Neural progenitor cell (in vitro differentiated cells): ENCODE measurements around the gene CDC37L1.

Experiments used
- EZH2phosphoT487 ChIP-seq: fragments of 200-600 bp; sonication (generic); IDR thresholded peaks from 2 replicates; pipeline ENCODE4 v1.6.1; 2017; ENCODE audit warnings: antibody characterized with exemption
- TF ChIP-seq, protein P1 (sequence below): fragments of 200-600 bp; sonication (generic); IDR thresholded peaks from 2 replicates; pipeline ENCODE4 v1.5.1; 2017; ENCODE audit warnings: antibody characterized with exemption, mild to moderate bottlenecking

DNA sequence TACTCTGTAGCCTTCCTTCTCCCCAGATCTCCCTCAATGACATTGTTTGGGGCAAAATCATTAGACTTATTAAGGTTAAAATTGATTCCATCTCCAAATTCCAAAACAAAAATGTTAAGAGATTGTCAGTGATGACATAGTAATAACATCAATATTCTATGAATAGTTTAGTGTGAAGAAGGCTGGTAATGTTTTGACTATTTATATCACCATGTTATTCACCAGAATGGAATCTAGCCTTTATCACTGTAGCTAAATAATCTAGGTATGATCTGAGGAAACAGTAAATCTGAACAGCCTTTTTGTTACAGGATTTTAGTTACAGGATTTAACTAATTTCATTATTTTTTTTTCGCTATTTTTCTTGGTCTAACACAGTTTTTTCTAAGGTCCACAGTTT is 18.2 kb upstream of the CDC37L1 start:
- TF ChIP-seq, protein P1, sequence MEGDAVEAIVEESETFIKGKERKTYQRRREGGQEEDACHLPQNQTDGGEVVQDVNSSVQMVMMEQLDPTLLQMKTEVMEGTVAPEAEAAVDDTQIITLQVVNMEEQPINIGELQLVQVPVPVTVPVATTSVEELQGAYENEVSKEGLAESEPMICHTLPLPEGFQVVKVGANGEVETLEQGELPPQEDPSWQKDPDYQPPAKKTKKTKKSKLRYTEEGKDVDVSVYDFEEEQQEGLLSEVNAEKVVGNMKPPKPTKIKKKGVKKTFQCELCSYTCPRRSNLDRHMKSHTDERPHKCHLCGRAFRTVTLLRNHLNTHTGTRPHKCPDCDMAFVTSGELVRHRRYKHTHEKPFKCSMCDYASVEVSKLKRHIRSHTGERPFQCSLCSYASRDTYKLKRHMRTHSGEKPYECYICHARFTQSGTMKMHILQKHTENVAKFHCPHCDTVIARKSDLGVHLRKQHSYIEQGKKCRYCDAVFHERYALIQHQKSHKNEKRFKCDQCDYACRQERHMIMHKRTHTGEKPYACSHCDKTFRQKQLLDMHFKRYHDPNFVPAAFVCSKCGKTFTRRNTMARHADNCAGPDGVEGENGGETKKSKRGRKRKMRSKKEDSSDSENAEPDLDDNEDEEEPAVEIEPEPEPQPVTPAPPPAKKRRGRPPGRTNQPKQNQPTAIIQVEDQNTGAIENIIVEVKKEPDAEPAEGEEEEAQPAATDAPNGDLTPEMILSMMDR = no peak
- no peak for TF ChIP-seq EZH2phosphoT487
